Activated T-cell treated with anti-CD3 and anti-CD28 coated beads, Interleukin-2, amount 50 U/mL, for 72 hours (primary cell): Measurements from ENCODE around the gene LRRC36. TPM values are rescaled to one million over a fixed set of nuclear protein-coding genes. Genes with fewer than 3 reads are reported as not detected.

Experiments used
- total RNA-seq, 2 donors: library from RNA; stranded (reverse); gene quantifications; one replicate each; pipeline ENCODE4 v1.2.3, GENCODE V29; 2022

Gene LRRC36
- total RNA-seq, 2 donors from 2014 or later: 3.1 to 4.4 TPM

Other genes with a start within 250 kb of the LRRC36 start
- gene PHAF1, start 216.9 kb upstream of the LRRC36 start, total RNA-seq: 10 to 100 TPM; 14.8 to 18.2 TPM
- gene B3GNT9, start 175.8 kb upstream of the LRRC36 start, total RNA-seq: 1 to 10 TPM; 5.7 to 7.5 TPM
- 10 to 100 TPM; 38.1 to 50.7 TPM for gene TRADD, start 166.9 kb upstream of the LRRC36 start, total RNA-seq
- 10 to 100 TPM; 32.1 to 37.1 TPM for gene FBXL8, start 166.9 kb upstream of the LRRC36 start, total RNA-seq
- gene HSF4, start 162.1 kb upstream of the LRRC36 start, total RNA-seq: 10 to 100 TPM; 63.4 to 87.7 TPM
- gene NOL3, start 156.3 kb upstream of the LRRC36 start, total RNA-seq: 10 to 100 TPM; 21.6 to 30.6 TPM
- 10 to 100 TPM; 31.9 to 34.3 TPM for gene MATCAP1, start 142.9 kb upstream of the LRRC36 start, total RNA-seq
- gene EXOC3L1, start 136.7 kb upstream of the LRRC36 start, total RNA-seq: not detected
- gene E2F4, start 134.7 kb upstream of the LRRC36 start, total RNA-seq: 10 to 100 TPM; 82.8 to 91.7 TPM
- gene ELMO3, start 127.7 kb upstream of the LRRC36 start, total RNA-seq: 1 to 10 TPM; 3.0 to 3.1 TPM
- 10 to 100 TPM; 29.8 to 31.0 TPM for gene TMEM208, start 99.7 kb upstream of the LRRC36 start, total RNA-seq
- 100 to 1,000 TPM; 106 to 114 TPM for gene FHOD1, start 79.3 kb upstream of the LRRC36 start, total RNA-seq
- 1 to 10 TPM; 7.6 to 7.9 TPM for gene SLC9A5, start 77.8 kb upstream of the LRRC36 start, total RNA-seq
- 10 to 100 TPM; 30.4 to 46.9 TPM for gene PLEKHG4, start 47.3 kb upstream of the LRRC36 start, total RNA-seq
- gene KCTD19, start 74 bp upstream of the LRRC36 start, total RNA-seq: 1 to 10 TPM; 7.9 to 8.5 TPM
- under 1 TPM in 1 of 2 donors, not detected in 1; 0.16 TPM for gene TPPP3, start 66.7 kb downstream of the LRRC36 start, total RNA-seq
- gene ZDHHC1, start 89.7 kb downstream of the LRRC36 start, total RNA-seq: 1 to 10 TPM; 1.9 to 2.1 TPM
- 1 to 10 TPM in 1 of 2 donors, under 1 TPM in 1; 0.53 to 1.1 TPM for gene HSD11B2, start 104.3 kb downstream of the LRRC36 start, total RNA-seq
- gene ATP6V0D1, start 154.3 kb downstream of the LRRC36 start, total RNA-seq: 10 to 100 TPM; 27.9 to 28.1 TPM
- not detected for gene AGRP, start 156.7 kb downstream of the LRRC36 start, total RNA-seq
- 10 to 100 TPM; 34.2 to 54.6 TPM for gene RIPOR1, start 202.0 kb downstream of the LRRC36 start, total RNA-seq
- gene CTCF, start 235.7 kb downstream of the LRRC36 start, total RNA-seq: 10 to 100 TPM; 55.5 to 71.1 TPM